ENCODE results near the gene ARHGEF9.
"Not testable (repeated sequence)": the region's sequence is repeated elsewhere in the genome, so short reads cannot be mapped to it uniquely, and the experiment has no call there.

ARHGEF9 gene

GRCh38 chrX:63809173-63809572 is 24.2 kb upstream of the ARHGEF9 start:
- TF ChIP-seq CTCF (IDR thresholded peaks at IDR 0.05), result no peak
- Histone ChIP-seq H3K27me3 (no peaks in the 10 kb centered on the region), H3K9me3 (no peaks in the 10 kb centered on the region), H3K4me1 (ENCODE audit: control insufficient read depth in 1 of 2, insufficient read depth in 1 of 2, low read depth in 1 of 2, low read length in 1 of 2) (no peaks in the 10 kb centered on the region), H3K4me3 (ENCODE audit: low read depth in 1 of 2, low read length in 1 of 2) (no peak overlapping the region), H3K27ac (no peak overlapping the region), H3K36me3 (no peaks in the 10 kb centered on the region)

DNA sequence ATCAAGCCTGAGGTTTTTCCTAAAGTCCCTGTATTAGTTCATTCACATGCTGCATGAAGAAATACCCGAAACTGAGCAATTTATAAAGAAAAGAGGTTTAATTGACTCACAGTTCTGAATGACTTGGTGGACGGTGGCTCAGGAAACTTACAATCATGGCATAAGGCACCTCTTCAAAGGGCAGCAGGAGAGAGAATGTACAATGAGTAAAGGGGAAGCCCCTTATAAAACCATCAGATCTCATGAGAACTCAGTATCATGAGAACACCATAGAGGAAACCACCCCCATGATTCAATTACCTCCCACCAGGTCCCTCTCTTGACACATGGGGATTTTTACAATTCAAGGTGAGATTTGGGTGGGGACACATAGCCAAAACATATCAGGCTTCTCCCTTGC is 10.4 kb upstream of the ARHGEF9 start:
- not testable (repeated sequence) for H3K4me3 ChIP-seq (ENCODE audit: low read depth in 1 of 2, low read length in 1 of 2); H3K9me3 ChIP-seq; H3K36me3 ChIP-seq; H3K4me1 ChIP-seq (ENCODE audit: control insufficient read depth in 1 of 2, insufficient read depth in 1 of 2, low read depth in 1 of 2, low read length in 1 of 2); H3K27me3 ChIP-seq; H3K27ac ChIP-seq

DNA sequence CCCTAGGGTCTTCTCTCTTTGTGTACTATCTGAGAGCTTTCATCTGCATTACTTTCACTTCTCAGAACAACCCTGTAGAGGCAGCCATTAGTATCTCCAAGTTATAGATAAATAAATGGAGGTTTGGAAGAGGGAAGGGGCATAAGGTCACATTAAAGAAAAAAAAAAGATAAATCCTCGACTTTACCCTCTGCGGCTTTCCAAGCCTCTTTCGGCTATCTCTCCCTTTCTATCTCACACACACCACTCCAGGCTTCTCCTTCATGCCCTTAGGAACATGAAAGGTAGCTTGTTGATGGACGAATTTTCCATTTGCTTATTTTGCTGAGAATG is 660 bp upstream of the ARHGEF9 start:
- Histone ChIP-seq H3K4me1 (ENCODE audit: control insufficient read depth in 1 of 2, insufficient read depth in 1 of 2, low read depth in 1 of 2, low read length in 1 of 2) (no peaks in the 10 kb centered on the region), H3K27me3 (peaks cover 16% of the 10 kb centered on the region), H3K9me3 (no peaks in the 10 kb centered on the region), H3K27ac (no peak overlapping the region), H3K4me3 (ENCODE audit: low read depth in 1 of 2, low read length in 1 of 2) (no peak overlapping the region), H3K36me3 (no peaks in the 10 kb centered on the region)
- no peak for TF ChIP-seq CTCF (IDR thresholded peaks at IDR 0.05)

GRCh38 chrX:63784346-63784901 is 590 bp downstream of the ARHGEF9 start:
- no peak overlapping the region for H3K27ac ChIP-seq
- no peak overlapping the region for H3K4me3 ChIP-seq (ENCODE audit: low read depth in 1 of 2, low read length in 1 of 2)
- no peak for TF ChIP-seq CTCF (IDR thresholded peaks at IDR 0.05)
- H3K27me3 ChIP-seq, result peaks cover 16% of the 10 kb centered on the region
- H3K4me1 ChIP-seq (ENCODE audit: control insufficient read depth in 1 of 2, insufficient read depth in 1 of 2, low read depth in 1 of 2, low read length in 1 of 2), result no peaks in the 10 kb centered on the region
- no peaks in the 10 kb centered on the region for H3K9me3 ChIP-seq
- H3K36me3 ChIP-seq, result no peaks in the 10 kb centered on the region

- Histone ChIP-seq H3K27me3 (peaks cover 16% of the 10 kb centered on the region), H3K4me1 (ENCODE audit: control insufficient read depth in 1 of 2, insufficient read depth in 1 of 2, low read depth in 1 of 2, low read length in 1 of 2) (no peaks in the 10 kb centered on the region), H3K36me3 (no peaks in the 10 kb centered on the region), H3K9me3 (no peaks in the 10 kb centered on the region), H3K27ac (no peak overlapping the region), H3K4me3 (ENCODE audit: low read depth in 1 of 2, low read length in 1 of 2) (no peak overlapping the region)
- TF ChIP-seq CTCF (IDR thresholded peaks at IDR 0.05), result no peak
These were observed 2.5 kb downstream of the ARHGEF9 start for GRCh38 chrX:63782515-63782914.

- no peaks in the 10 kb centered on the region for H3K4me1 ChIP-seq (ENCODE audit: control insufficient read depth in 1 of 2, insufficient read depth in 1 of 2, low read depth in 1 of 2, low read length in 1 of 2)
- no peak overlapping the region for H3K4me3 ChIP-seq (ENCODE audit: low read depth in 1 of 2, low read length in 1 of 2)
- no peaks in the 10 kb centered on the region for H3K9me3 ChIP-seq
- no peaks in the 10 kb centered on the region for H3K36me3 ChIP-seq
- no peaks in the 10 kb centered on the region for H3K27me3 ChIP-seq
- H3K27ac ChIP-seq, result no peak overlapping the region
- no peak for TF ChIP-seq CTCF (IDR thresholded peaks at IDR 0.05)
These were observed 16.3 kb downstream of the ARHGEF9 start for GRCh38 chrX:63768760-63769159.

Data from neutrophil (primary cell).